Spleen (tissue), 7 donors: ENCODE results near the gene RAB7A.

Source experiments
- POLR2A ChIP-seq, 3 donors: fragments of 450-650 bp; IDR thresholded peaks; one replicate each; pipeline ENCODE4 v1.5.1; 2017; ENCODE audit warnings: antibody characterized with exemption in 3 of 3, mild to moderate bottlenecking in 1 of 3
- POLR2AphosphoS5 ChIP-seq, 3 donors: sonication (generic); formaldehyde crosslinking; IDR thresholded peaks; one replicate each; pipeline ENCODE4 v1.5.1; 2017; ENCODE audit warnings: antibody characterized with exemption in 3 of 3
- TF ChIP-seq, protein P1 (sequence below), 11 experiments: fragments of 200-600 bp in 7 of 11; fragments of 450-650 bp in 4 of 11; sonication (generic) in 4 of 11; IDR thresholded peaks in 8 of 11; conservative IDR thresholded peaks in 3 of 11; 1 replicate in 7 of 11; 2 replicates in 4 of 11; pipeline versions ENCODE4 v1.4.0 to v1.8.0; 2016 to 2021; ENCODE audit warnings: antibody characterized with exemption in 11 of 11, inconsistent platforms in 4 of 11, mild to moderate bottlenecking in 1 of 11
- donor health status: DM: no; HTN: no; CAD: no; lungs with moderate emphysema.
- donor health status: DM: no; HTN: no; CAD: no.
- donor health status: DM: no; HTN: no; CAD: no.

DNA sequence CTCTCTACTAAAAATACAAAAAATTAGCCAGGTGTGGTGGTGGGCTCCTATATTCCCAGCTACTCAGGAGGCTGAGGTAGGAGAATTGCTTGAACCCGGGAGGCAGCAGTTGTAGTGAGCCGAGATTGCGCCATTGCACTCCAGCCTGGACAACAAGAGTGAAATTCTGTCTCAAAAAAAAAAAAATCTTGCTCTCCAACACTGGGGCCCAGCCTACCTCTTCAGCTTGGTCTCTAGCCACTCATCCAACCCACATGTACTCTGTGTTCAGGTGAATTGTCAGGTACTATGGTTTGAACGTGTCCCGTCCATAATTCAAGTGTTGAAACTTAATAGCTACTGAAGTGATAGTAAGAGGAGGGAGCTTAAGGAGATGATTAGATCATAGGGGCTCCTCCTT lies 22.4 kb upstream of the RAB7A start:
- TF ChIP-seq, protein P1, sequence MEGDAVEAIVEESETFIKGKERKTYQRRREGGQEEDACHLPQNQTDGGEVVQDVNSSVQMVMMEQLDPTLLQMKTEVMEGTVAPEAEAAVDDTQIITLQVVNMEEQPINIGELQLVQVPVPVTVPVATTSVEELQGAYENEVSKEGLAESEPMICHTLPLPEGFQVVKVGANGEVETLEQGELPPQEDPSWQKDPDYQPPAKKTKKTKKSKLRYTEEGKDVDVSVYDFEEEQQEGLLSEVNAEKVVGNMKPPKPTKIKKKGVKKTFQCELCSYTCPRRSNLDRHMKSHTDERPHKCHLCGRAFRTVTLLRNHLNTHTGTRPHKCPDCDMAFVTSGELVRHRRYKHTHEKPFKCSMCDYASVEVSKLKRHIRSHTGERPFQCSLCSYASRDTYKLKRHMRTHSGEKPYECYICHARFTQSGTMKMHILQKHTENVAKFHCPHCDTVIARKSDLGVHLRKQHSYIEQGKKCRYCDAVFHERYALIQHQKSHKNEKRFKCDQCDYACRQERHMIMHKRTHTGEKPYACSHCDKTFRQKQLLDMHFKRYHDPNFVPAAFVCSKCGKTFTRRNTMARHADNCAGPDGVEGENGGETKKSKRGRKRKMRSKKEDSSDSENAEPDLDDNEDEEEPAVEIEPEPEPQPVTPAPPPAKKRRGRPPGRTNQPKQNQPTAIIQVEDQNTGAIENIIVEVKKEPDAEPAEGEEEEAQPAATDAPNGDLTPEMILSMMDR (IDR thresholded peaks at IDR 0.05 in 8 of 11, conservative IDR thresholded peaks at IDR 0.05 in 3 of 11): no peak
- no peak for TF ChIP-seq POLR2AphosphoS5 (IDR thresholded peaks at IDR 0.05)
- TF ChIP-seq POLR2A (IDR thresholded peaks at IDR 0.05): no peak
